ENCODE data around the gene TAPBP. TPM values are rescaled to one million over a fixed set of nuclear protein-coding genes. Genes with fewer than 3 reads are reported as not detected.

The TAPBP gene
- total RNA-seq, 1 experiment from 2014 or later: 80.1 TPM

DNA sequence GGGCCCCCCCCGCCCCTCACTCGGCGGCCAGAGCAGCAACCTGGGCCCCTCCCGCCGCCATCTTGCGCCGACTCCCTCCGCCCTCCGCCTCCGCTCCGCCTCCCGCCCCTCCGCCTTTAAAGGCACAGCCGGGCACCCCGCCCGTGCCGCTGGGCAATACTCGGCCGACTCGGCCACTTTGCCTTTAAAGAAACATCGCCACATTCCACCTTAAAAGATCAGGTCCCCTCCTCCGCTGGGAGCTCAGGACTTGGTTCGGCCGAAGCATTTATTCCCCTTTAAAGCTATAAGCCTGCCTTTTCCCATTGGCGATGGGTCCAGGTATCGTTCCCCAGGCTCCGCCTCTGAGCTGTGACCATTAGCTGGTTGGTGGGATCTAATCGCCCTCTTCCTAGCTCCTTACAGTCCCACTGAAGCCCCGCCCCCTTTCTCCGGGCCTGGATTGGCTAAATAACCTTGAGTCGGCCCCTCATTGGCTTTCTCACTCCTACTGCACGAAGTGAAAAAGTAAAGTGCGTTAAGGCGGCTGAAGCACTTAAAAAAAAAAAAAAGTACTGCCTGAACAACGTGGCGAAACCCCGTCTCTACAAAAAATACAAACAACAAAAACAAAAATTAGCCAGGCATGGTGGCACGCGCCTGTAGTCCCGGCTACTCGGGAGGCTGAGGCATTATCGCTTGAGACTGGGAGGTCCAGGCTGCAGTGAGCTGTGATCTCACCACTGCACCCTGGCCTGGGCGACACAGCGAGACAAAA is 4.0 kb upstream of the TAPBP start, which contains the start of gene ZBTB22:
ZBTB22 (minus strand) TSS at position 76 of the 757 bp plus-strand sequence. CDS start 828 bp downstream, outside the sequence.
- peak within 1 kb of the TSS; percentile 55 to 63 for H3K4me3 ChIP-seq (replicated peaks in 1 of 2; ENCODE audit: low read depth in 1 of 2, low read length in 2 of 2)
- peak within 1 kb of the TSS; percentile 75 for H2AFZ ChIP-seq (ENCODE audit: low read depth, low read length, poor library complexity, severe bottlenecking)
- peak within 1 kb of the TSS; percentile 87 for H3K4me2 ChIP-seq (ENCODE audit: low read length)
- H3K9ac ChIP-seq (ENCODE audit: low read length): peak within 1 kb of the TSS; percentile 61
- POLR2A ChIA-PET: interaction anchor here (0.7 to 2.3 kb wide), 13 partner anchors 9 to 1122 kb away, joined by 3 to 13 read pairs (median 5); partner anchors contain the start of genes B3GALT4, PFDN6, PHF1 and RGL2
- H3K27me3 ChIP-seq (ENCODE audit: insufficient read depth, low read length): no peaks in the 10 kb centered on the region
- H3K9me2 ChIP-seq (ENCODE audit: insufficient read depth): no peaks in the 10 kb centered on the region
- H3K9me3 ChIP-seq (ENCODE audit: control insufficient read depth in 1 of 2, insufficient read depth in 1 of 2, low read depth in 1 of 2, low read length in 2 of 2): no peaks in the 10 kb centered on the region
- intact Hi-C loops (cut with micrococcal nuclease): no loop called here
- peak; percentile 98 for DNase-seq (ENCODE audit: low read depth, low spot score)
- peaks cover 36 to 66% of the 10 kb centered on the region in 2 experiments for H3K4me1 ChIP-seq (ENCODE audit: control insufficient read depth in 1 of 2, insufficient read depth in 2 of 2, low read length in 2 of 2)
- CTCF ChIA-PET: interaction anchor here (1.0 to 1.8 kb wide), 6 partner anchors 17 to 192 kb away, joined by 3 to 10 read pairs (median 4); partner anchors contain the start of genes B3GALT4 and RGL2
- H4K20me1 ChIP-seq (ENCODE audit: insufficient read depth): no peaks in the 10 kb centered on the region
- H3K36me3 ChIP-seq (ENCODE audit: control insufficient read depth in 1 of 2, insufficient read depth in 2 of 2, low read length in 2 of 2): peaks cover 22 to 29% of the 10 kb centered on the region in 2 experiments; a peak in 3 of 4 replicates
- BruUV-seq (replicated peaks): no TSS peak
- RAD21 ChIA-PET (ENCODE audit: low non-redundant PET in 1 of 2, low total read pairs in 2 of 2, uncharacterized antibody in 2 of 2, unreplicated experiment in 2 of 2): interaction anchor here in 1 of 2 experiments (0.8 kb wide), 1 partner anchor 18 kb away, joined by 3 read pairs; no protein-coding TSS in a partner anchor
- TF ChIP-seq POLR2AphosphoS5 (IDR thresholded peaks at IDR 0.05; ENCODE audit: low read depth, low read length) (peak; percentile 21; the same call in 1 of the 2 replicates), YY1 (IDR thresholded peaks at IDR 0.05; ENCODE audit: extremely low read depth, insufficient replicate concordance, low read depth, low read length) (peak; percentile 89), TCF7L2 (IDR thresholded peaks at IDR 0.05; ENCODE audit: borderline replicate concordance, extremely low read depth, insufficient read depth, insufficient read length) (peak; percentile 55), SP1 (IDR thresholded peaks at IDR 0.05; ENCODE audit: low read depth) (no peak), SIN3A (IDR thresholded peaks at IDR 0.05; ENCODE audit: low read depth) (no peak)
- peak within 1 kb of the TSS; percentile 68 for H3K27ac ChIP-seq (ENCODE audit: low read depth, low read length)
- peak; percentile 82 for ATAC-seq
- H3K79me2 ChIP-seq (ENCODE audit: insufficient read depth, low read length): peaks cover 49% of the 10 kb centered on the region

DNA sequence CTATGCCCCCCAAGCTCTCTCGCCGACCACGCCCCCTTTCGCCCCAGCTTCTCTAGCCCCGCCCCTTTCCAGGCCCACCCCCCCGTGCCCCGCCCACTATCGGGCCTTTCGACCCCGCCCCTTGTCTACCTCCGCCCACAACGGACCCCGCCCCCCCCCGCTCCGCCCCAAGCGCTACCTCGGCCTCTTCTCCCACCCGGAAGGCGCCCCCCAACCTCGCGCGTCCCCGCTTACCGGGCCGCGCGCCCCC is 3.5 kb upstream of the TAPBP start:
- Histone ChIP-seq H3K27me3 (ENCODE audit: insufficient read depth, low read length) (no peaks in the 10 kb centered on the region), H3K79me2 (ENCODE audit: insufficient read depth, low read length) (peaks cover 49% of the 10 kb centered on the region), H3K36me3 (ENCODE audit: control insufficient read depth in 1 of 2, insufficient read depth in 2 of 2, low read length in 2 of 2) (peaks cover 22 to 29% of the 10 kb centered on the region in 2 experiments; a peak in 3 of 4 replicates), H4K20me1 (ENCODE audit: insufficient read depth) (no peaks in the 10 kb centered on the region), H3K9me3 (ENCODE audit: control insufficient read depth in 1 of 2, insufficient read depth in 1 of 2, low read depth in 1 of 2, low read length in 2 of 2) (no peaks in the 10 kb centered on the region), H3K4me1 (ENCODE audit: control insufficient read depth in 1 of 2, insufficient read depth in 2 of 2, low read length in 2 of 2) (peaks cover 39 to 71% of the 10 kb centered on the region in 2 experiments), H3K4me3 (replicated peaks in 1 of 2; ENCODE audit: low read depth in 1 of 2, low read length in 2 of 2) (peak overlapping the region; percentile 55 to 63), H3K9me2 (ENCODE audit: insufficient read depth) (no peaks in the 10 kb centered on the region), H3K27ac (ENCODE audit: low read depth, low read length) (no peak overlapping the region), H3K9ac (ENCODE audit: low read length) (peak overlapping the region; percentile 61; the same call in 1 of the 2 replicates), H3K4me2 (ENCODE audit: low read length) (peak overlapping the region; percentile 87), H2AFZ (ENCODE audit: low read depth, low read length, poor library complexity, severe bottlenecking) (no peak overlapping the region)
- BruUV-seq (replicated peaks): no TSS peak
- intact Hi-C loops (cut with micrococcal nuclease): no loop called here
- ChIA-PET CTCF (interaction anchor here (1.0 to 1.8 kb wide), 6 partner anchors 16 to 192 kb away, joined by 3 to 10 read pairs (median 4); partner anchors contain the start of genes B3GALT4 and RGL2), POLR2A (interaction anchor here (0.6 to 2.3 kb wide), 13 partner anchors 9 to 1122 kb away, joined by 3 to 13 read pairs (median 5); partner anchors contain the start of genes B3GALT4, PFDN6, PHF1 and RGL2), RAD21 (ENCODE audit: low non-redundant PET in 1 of 2, low total read pairs in 2 of 2, uncharacterized antibody in 2 of 2, unreplicated experiment in 2 of 2) (no interaction called here)
- TF ChIP-seq ELF1 (IDR thresholded peaks at IDR 0.05; ENCODE audit: borderline replicate concordance, low read depth) (no peak), JUND (IDR thresholded peaks at IDR 0.05) (no peak), SP1 (IDR thresholded peaks at IDR 0.05; ENCODE audit: low read depth) (no peak), ZFX (IDR thresholded peaks at IDR 0.05) (no peak), POLR2A (IDR thresholded peaks at IDR 0.05; ENCODE audit: borderline replicate concordance, extremely low read depth, insufficient read depth, insufficient read length) (no peak)
- DNase-seq (ENCODE audit: low read depth, low spot score) (no peak), ATAC-seq (no peak)

Measured in HCT116 (cell line).